SU-DHL-6 (cell line): ENCODE data around the gene RBM12.

Source experiments
- H2AFZ ChIP-seq: fragments of 200-600 bp; sonication (generic); 2 replicates; pipeline ENCODE4 v1.6.1; 2014; ENCODE audit warnings: low read depth, mild to moderate bottlenecking, moderate library complexity, mixed read lengths, antibody characterized with exemption, low read length; ENCODE audit not compliant: severe bottlenecking
- H3F3A ChIP-seq: fragments of 200-600 bp; shearing (Covaris generic); 2 replicates; pipeline ENCODE4 v1.6.0; 2016; ENCODE audit warnings: antibody characterized with exemption, mild to moderate bottlenecking; ENCODE audit not compliant: insufficient read depth
- H3K27ac ChIP-seq: fragments of 200-600 bp; sonication (generic); 2 replicates; pipeline ENCODE4 v1.5.1; 2016; ENCODE audit warnings: low read depth, mild to moderate bottlenecking, low read length, moderate library complexity, mixed read lengths
- H3K27me3 ChIP-seq: fragments of 200-600 bp; sonication (generic), shearing (Covaris generic); 2 replicates; pipeline ENCODE4 v1.6.0; 2014; ENCODE audit warnings: mild to moderate bottlenecking, low read length
- H3K36me3 ChIP-seq: fragments of 200-600 bp; sonication (generic); 2 replicates; pipeline ENCODE4 v1.6.1; 2014; ENCODE audit warnings: mild to moderate bottlenecking, low read length, mixed read lengths
- H3K4me2 ChIP-seq: fragments of 300-600, 200-600 bp; shearing (Covaris generic), sonication (generic); 2 replicates; pipeline ENCODE4 v1.6.0; 2014; ENCODE audit warnings: low read length, low read depth, mild to moderate bottlenecking; ENCODE audit not compliant: poor library complexity, severe bottlenecking
- H3K4me3 ChIP-seq: fragments of 200-600 bp; sonication (generic); 2 replicates; pipeline ENCODE4 v1.5.1; 2014; ENCODE audit warnings: antibody characterized with exemption, low read length, mild to moderate bottlenecking, mixed read lengths; ENCODE audit not compliant: insufficient read depth, poor library complexity, severe bottlenecking
- H3K79me2 ChIP-seq: fragments of 200-600 bp; sonication (generic); 2 replicates; pipeline ENCODE4 v1.6.1; 2014; ENCODE audit warnings: mild to moderate bottlenecking, low read length, moderate library complexity; ENCODE audit not compliant: insufficient read depth
- H3K9ac ChIP-seq: fragments of 200-600 bp; sonication (generic); 2 replicates; pipeline ENCODE4 v1.7.0; 2014; ENCODE audit warnings: mild to moderate bottlenecking, low read length
- H3K9me2 ChIP-seq: fragments of 200-600 bp; sonication (generic); replicated peaks from 2 replicates; pipeline ENCODE4 v1.6.1; 2014; ENCODE audit warnings: low read length; ENCODE audit not compliant: insufficient read depth
- H3K9me3 ChIP-seq: fragments of 200-600 bp; sonication (generic); 2 replicates; pipeline ENCODE4 v1.6.1; 2014; ENCODE audit warnings: low read length, mixed read lengths; ENCODE audit not compliant: insufficient read depth
- H4K20me1 ChIP-seq: fragments of 200-600 bp; sonication (generic); 2 replicates; pipeline ENCODE4 v1.6.1; 2014; ENCODE audit warnings: low read depth, mild to moderate bottlenecking, antibody characterized with exemption, low read length, moderate library complexity, mixed read lengths
- EZH2phosphoT487 ChIP-seq: fragments of 200-600 bp; sonication (generic), shearing (Covaris generic); conservative IDR thresholded peaks from 2 replicates; pipeline ENCODE4 v1.6.1; 2018; ENCODE audit warnings: mild to moderate bottlenecking, antibody characterized with exemption, low read length, moderate library complexity, mixed read lengths
- TF ChIP-seq, protein P1 (sequence below): fragments of 200-600 bp; sonication (generic); IDR thresholded peaks from one replicate; pipeline ENCODE4 v1.5.1; 2017; ENCODE audit warnings: antibody characterized with exemption, mild to moderate bottlenecking, low read length, moderate library complexity; ENCODE audit not compliant: insufficient read depth, poor library complexity, severe bottlenecking

RBM12 gene

DNA sequence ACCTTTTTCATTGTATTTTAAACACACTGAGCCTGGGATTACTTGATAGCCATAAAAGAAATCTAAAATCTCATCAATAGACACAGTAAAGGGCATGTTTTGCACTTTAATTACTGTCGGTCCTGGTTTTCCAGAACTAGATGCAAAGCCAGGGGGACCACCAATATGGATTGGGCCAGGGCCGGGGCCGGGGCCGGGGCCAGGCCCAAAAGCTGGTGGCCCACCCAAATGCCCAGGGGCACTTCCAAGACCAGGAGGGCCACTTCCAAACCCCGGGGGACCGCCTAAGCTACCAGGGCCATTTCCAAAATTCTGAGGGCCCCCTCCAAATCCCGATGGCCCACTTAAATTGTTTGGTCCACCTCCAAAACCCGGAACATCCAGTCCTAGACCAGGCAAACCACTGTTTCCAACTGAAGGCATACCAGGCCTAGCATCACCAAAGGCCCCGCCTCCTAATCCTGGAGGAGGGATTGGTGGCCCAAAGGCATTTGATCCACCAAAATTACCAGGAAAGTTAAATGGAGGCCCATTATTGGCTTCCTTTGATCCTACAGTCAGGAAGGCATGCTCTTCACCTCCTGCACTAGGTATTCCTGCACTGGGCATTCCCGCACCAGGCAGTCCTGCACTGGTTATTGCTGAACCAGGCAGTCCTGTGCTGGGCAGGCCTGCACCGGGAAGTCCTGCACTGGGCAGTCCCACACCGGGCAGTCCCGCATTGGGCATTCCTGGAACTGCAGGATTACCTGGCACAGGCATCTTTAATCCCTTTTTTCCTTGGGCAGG is 11.9 kb downstream of the RBM12 start:
- H3K4me2 ChIP-seq, result no peak overlapping the region
- no peak overlapping the region for H3K27ac ChIP-seq
- peaks cover 23% of the 10 kb centered on the region for H3F3A ChIP-seq
- peaks cover 44% of the 10 kb centered on the region for H4K20me1 ChIP-seq
- no peak overlapping the region for H2AFZ ChIP-seq
- TF ChIP-seq, protein P1, sequence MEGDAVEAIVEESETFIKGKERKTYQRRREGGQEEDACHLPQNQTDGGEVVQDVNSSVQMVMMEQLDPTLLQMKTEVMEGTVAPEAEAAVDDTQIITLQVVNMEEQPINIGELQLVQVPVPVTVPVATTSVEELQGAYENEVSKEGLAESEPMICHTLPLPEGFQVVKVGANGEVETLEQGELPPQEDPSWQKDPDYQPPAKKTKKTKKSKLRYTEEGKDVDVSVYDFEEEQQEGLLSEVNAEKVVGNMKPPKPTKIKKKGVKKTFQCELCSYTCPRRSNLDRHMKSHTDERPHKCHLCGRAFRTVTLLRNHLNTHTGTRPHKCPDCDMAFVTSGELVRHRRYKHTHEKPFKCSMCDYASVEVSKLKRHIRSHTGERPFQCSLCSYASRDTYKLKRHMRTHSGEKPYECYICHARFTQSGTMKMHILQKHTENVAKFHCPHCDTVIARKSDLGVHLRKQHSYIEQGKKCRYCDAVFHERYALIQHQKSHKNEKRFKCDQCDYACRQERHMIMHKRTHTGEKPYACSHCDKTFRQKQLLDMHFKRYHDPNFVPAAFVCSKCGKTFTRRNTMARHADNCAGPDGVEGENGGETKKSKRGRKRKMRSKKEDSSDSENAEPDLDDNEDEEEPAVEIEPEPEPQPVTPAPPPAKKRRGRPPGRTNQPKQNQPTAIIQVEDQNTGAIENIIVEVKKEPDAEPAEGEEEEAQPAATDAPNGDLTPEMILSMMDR, result no peak
- TF ChIP-seq EZH2phosphoT487, result no peak
- peaks cover 99% of the 10 kb centered on the region for H3K79me2 ChIP-seq
- H3K9me2 ChIP-seq, result no peaks in the 10 kb centered on the region
- peaks cover 44% of the 10 kb centered on the region for H3K36me3 ChIP-seq
- no peak overlapping the region for H3K9ac ChIP-seq
- no peaks in the 10 kb centered on the region for H3K27me3 ChIP-seq
- no peaks in the 10 kb centered on the region for H3K9me3 ChIP-seq
- H3K4me3 ChIP-seq, result no peak overlapping the region

DNA sequence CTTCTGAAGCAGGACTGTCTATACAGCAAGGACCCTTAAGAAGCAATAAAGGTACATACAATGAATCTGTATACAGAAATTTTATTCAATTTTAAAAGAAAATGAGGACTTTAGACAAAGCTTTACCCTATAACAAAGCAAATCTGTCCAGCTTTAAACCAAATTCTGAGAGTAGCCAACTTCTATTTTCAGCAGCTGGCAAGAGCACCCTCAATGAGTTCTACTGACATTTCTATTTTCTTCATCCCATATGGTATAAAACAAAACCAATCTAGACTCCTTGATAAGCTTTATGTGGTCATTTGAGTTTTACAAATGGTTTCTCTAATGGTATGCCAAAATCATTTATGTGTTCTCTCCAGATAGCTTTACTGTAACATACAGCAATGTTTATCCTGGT is 12.7 kb downstream of the RBM12 start:
- Histone ChIP-seq H3K9ac (no peak overlapping the region), H3F3A (peaks cover 21% of the 10 kb centered on the region), H3K9me2 (no peaks in the 10 kb centered on the region), H3K4me2 (no peak overlapping the region), H3K79me2 (peaks cover 90% of the 10 kb centered on the region), H3K36me3 (peaks cover 40% of the 10 kb centered on the region), H3K27me3 (no peaks in the 10 kb centered on the region), H3K27ac (no peak overlapping the region), H3K4me3 (no peak overlapping the region), H3K9me3 (no peaks in the 10 kb centered on the region), H4K20me1 (peaks cover 40% of the 10 kb centered on the region), H2AFZ (no peak overlapping the region)
- TF ChIP-seq, protein P1, result no peak
- TF ChIP-seq EZH2phosphoT487, result no peak

DNA sequence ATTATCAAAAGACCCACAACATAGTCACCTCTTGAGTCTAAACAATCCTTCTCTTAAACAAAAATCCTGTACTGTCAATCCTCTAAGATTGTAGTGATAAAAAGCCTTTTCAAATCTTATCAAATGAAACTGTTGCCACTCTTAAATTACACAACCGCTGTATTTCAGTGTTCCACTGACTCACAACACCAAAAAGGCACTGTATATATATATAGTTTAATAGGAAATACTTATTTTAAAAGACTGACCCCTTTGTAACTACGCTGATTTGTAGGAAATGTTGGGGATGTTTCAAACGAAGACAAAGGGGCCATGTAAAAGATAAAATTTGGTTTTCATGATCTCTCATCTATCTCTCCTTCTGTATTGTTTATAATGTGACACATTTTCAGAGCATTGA is 14.1 kb downstream of the RBM12 start:
- no peak overlapping the region for H2AFZ ChIP-seq
- peaks cover 82% of the 10 kb centered on the region for H3K79me2 ChIP-seq
- H3K27ac ChIP-seq, result no peak overlapping the region
- H3K9me2 ChIP-seq, result no peaks in the 10 kb centered on the region
- no peak overlapping the region for H3K4me3 ChIP-seq
- no peak for TF ChIP-seq EZH2phosphoT487
- TF ChIP-seq, protein P1, result no peak
- H3F3A ChIP-seq, result peaks cover 20% of the 10 kb centered on the region; the same call in 1 of the 2 replicates
- H3K9me3 ChIP-seq, result no peaks in the 10 kb centered on the region
- no peaks in the 10 kb centered on the region for H3K27me3 ChIP-seq
- H3K36me3 ChIP-seq, result peaks cover 36% of the 10 kb centered on the region
- no peak overlapping the region for H3K4me2 ChIP-seq
- H3K9ac ChIP-seq, result no peak overlapping the region
- H4K20me1 ChIP-seq, result peaks cover 29% of the 10 kb centered on the region
